DND-41 (cell line): ENCODE data around the gene EEFSEC.

Experiments used
- ATAC-seq: fragments of 200-7000 bp; cut with Tn5 transposase; 3 replicates; pipeline ENCODE4 v1.9.1; 2021; ENCODE audit warnings: low read depth; ENCODE audit not compliant: insufficient read depth
- DNase-seq: peaks from one replicate; pipeline ENCODE4 v3.0.0-alpha.2; 2020
- H2AFZ ChIP-seq: 2 replicates; pipeline ENCODE4 v1.6.0; 2012; ENCODE audit warnings: low read depth, low read length
- H3K27ac ChIP-seq: 2 replicates; pipeline ENCODE4 v1.5.1; 2012; ENCODE audit warnings: low read length, inconsistent platforms
- H3K27me3 ChIP-seq: fragments of 200-600 bp; sonication (generic); 2 replicates; pipeline ENCODE4 v1.6.0; 2012; ENCODE audit warnings: low read length, mild to moderate bottlenecking, inconsistent platforms; ENCODE audit not compliant: insufficient read depth, poor library complexity
- H3K36me3 ChIP-seq: 2 replicates; pipeline ENCODE4 v1.5.1; 2012; ENCODE audit warnings: low read length, inconsistent platforms; ENCODE audit not compliant: insufficient read depth
- H3K4me1 ChIP-seq: 2 replicates; pipeline ENCODE4 v1.5.1; 2012; ENCODE audit warnings: mild to moderate bottlenecking, low read length; ENCODE audit not compliant: insufficient read depth
- H3K4me2 ChIP-seq: 2 replicates; pipeline ENCODE4 v1.6.0; 2012; ENCODE audit warnings: mild to moderate bottlenecking, moderate library complexity, low read length, inconsistent platforms; ENCODE audit not compliant: insufficient read depth
- H3K4me3 ChIP-seq, 2 experiments: fragments of 200-600 bp in 1 of 2; shearing (Covaris generic) in 1 of 2; 2 replicates each; pipeline ENCODE4 v1.5.1; 2012 to 2016; ENCODE audit warnings: inconsistent platforms in 2 of 2, low read length in 2 of 2, mild to moderate bottlenecking in 2 of 2, low read depth in 1 of 2, moderate library complexity in 1 of 2
- H3K79me2 ChIP-seq: 2 replicates; pipeline ENCODE4 v1.6.0; 2012; ENCODE audit warnings: low read length, inconsistent platforms; ENCODE audit not compliant: insufficient read depth
- H3K9ac ChIP-seq: 2 replicates; pipeline ENCODE4 v1.6.0; 2012; ENCODE audit warnings: low read depth, mild to moderate bottlenecking, inconsistent platforms, low read length, moderate library complexity
- H3K9me3 ChIP-seq: 2 replicates; pipeline ENCODE4 v1.5.1; 2012; ENCODE audit warnings: low read length, moderate library complexity, mild to moderate bottlenecking, inconsistent platforms; ENCODE audit not compliant: insufficient read depth, severe bottlenecking
- H4K20me1 ChIP-seq: 2 replicates; pipeline ENCODE4 v1.6.0; 2012; ENCODE audit warnings: low read length; ENCODE audit not compliant: insufficient read depth
- CTCF ChIP-seq: IDR thresholded peaks from 2 replicates; pipeline ENCODE4 v1.5.1; 2012; ENCODE audit warnings: borderline replicate concordance, low read length, moderate library complexity, mild to moderate bottlenecking; ENCODE audit not compliant: poor library complexity, severe bottlenecking; ENCODE audit errors: extremely low read depth
- EZH2 ChIP-seq: IDR thresholded peaks from 3 replicates; pipeline ENCODE4 v1.6.1; 2012; ENCODE audit warnings: borderline replicate concordance, low read depth, mild to moderate bottlenecking, moderate library complexity, low read length, inconsistent platforms; ENCODE audit not compliant: severe bottlenecking

The EEFSEC gene

GRCh38 chr3:128415200-128415772, 262.0 kb downstream of the EEFSEC start:
- Histone ChIP-seq H3K9ac (no peak overlapping the region), H4K20me1 (peaks cover 14% of the 10 kb centered on the region), H3K4me3 (no peak overlapping the region), H3K4me1 (no peaks in the 10 kb centered on the region), H3K36me3 (no peaks in the 10 kb centered on the region), H3K27me3 (no peaks in the 10 kb centered on the region), H2AFZ (no peak overlapping the region), H3K79me2 (no peaks in the 10 kb centered on the region), H3K9me3 (no peaks in the 10 kb centered on the region), H3K4me2 (no peak overlapping the region), H3K27ac (no peak overlapping the region)
- DNase-seq (no peak), ATAC-seq (no peak)
- TF ChIP-seq CTCF (no peak), EZH2 (no peak)

- TF ChIP-seq CTCF: no peak
- no peak for TF ChIP-seq EZH2
- Histone ChIP-seq H3K27me3 (no peaks in the 10 kb centered on the region), H3K36me3 (no peaks in the 10 kb centered on the region), H3K9me3 (no peaks in the 10 kb centered on the region), H3K27ac (no peak overlapping the region), H4K20me1 (peaks cover 14% of the 10 kb centered on the region), H3K9ac (no peak overlapping the region), H3K79me2 (no peaks in the 10 kb centered on the region), H3K4me3 (no peak overlapping the region), H2AFZ (no peak overlapping the region), H3K4me1 (no peaks in the 10 kb centered on the region), H3K4me2 (no peak overlapping the region)
- no peak for DNase-seq
- no peak for ATAC-seq
Measured at GRCh38 chr3:128415773-128416577, 262.7 kb downstream of the EEFSEC start.

GRCh38 chr3:128416578-128417211, 263.4 kb downstream of the EEFSEC start:
- no peak for DNase-seq
- Histone ChIP-seq H3K27me3 (no peaks in the 10 kb centered on the region), H3K4me1 (no peaks in the 10 kb centered on the region), H3K4me2 (no peak overlapping the region), H4K20me1 (peaks cover 14% of the 10 kb centered on the region), H3K9ac (no peak overlapping the region), H3K4me3 (no peak overlapping the region), H3K79me2 (no peaks in the 10 kb centered on the region), H2AFZ (no peak overlapping the region), H3K9me3 (no peaks in the 10 kb centered on the region), H3K27ac (no peak overlapping the region), H3K36me3 (no peaks in the 10 kb centered on the region)
- no peak for ATAC-seq
- TF ChIP-seq EZH2: no peak
- no peak for TF ChIP-seq CTCF
